ENCODE data around the gene CELA3B.
"Not testable (repeated sequence)": the region's sequence is repeated elsewhere in the genome, so short reads cannot be mapped to it uniquely, and the experiment has no call there.

GRCh38 chr1:22003959-22004358, 27.1 kb downstream of the CELA3B start:
- TF ChIP-seq CTCF (IDR thresholded peaks at IDR 0.05); KAT7 (CRISPR knock-in tag; IDR thresholded peaks at IDR 0.05; ENCODE audit: borderline replicate concordance); CREB1 (CRISPR knock-in tag; IDR thresholded peaks at IDR 0.05); ARID4B (CRISPR knock-in tag; IDR thresholded peaks at IDR 0.05; ENCODE audit: borderline replicate concordance); ZBTB21 (CRISPR knock-in tag; IDR thresholded peaks at IDR 0.05; ENCODE audit: borderline replicate concordance); FOXP4 (CRISPR knock-in tag; IDR thresholded peaks at IDR 0.05): not testable (repeated sequence)

All from WTC11 (cell line).